ENCODE measurements around the gene ZSCAN5C.
"Not testable (repeated sequence)": the region's sequence is repeated elsewhere in the genome, so short reads cannot be mapped to it uniquely, and the experiment has no call there.

The ZSCAN5C gene

GRCh38 chr19:56167064-56167578, 35.0 kb upstream of the ZSCAN5C start:
- Histone ChIP-seq H3K27me3 (ENCODE audit: control insufficient read depth in 1 of 2, insufficient read depth in 2 of 2, low read length in 2 of 2) (no peaks in the 10 kb centered on the region), H3K4me3 (ENCODE audit: low read length in 2 of 2) (no peak overlapping the region), H3K36me3 (ENCODE audit: control insufficient read depth in 2 of 2, insufficient read depth in 2 of 2, low read length in 2 of 2) (peaks cover 0 to 2% of the 10 kb centered on the region in 2 donors), H3K9me3 (ENCODE audit: control insufficient read depth in 2 of 2, low read length in 2 of 2) (no peaks in the 10 kb centered on the region), H3K4me1 (ENCODE audit: control insufficient read depth, insufficient read depth, low read length) (peaks cover 3% of the 10 kb centered on the region), H3K9ac (ENCODE audit: low read length in 2 of 2) (no peak overlapping the region), H3K27ac (ENCODE audit: low read length) (no peak overlapping the region)

- no peak overlapping the region for H3K4me3 ChIP-seq (ENCODE audit: low read length in 2 of 2)
- peaks cover 3% of the 10 kb centered on the region for H3K4me1 ChIP-seq (ENCODE audit: control insufficient read depth, insufficient read depth, low read length)
- no peak overlapping the region for H3K27ac ChIP-seq (ENCODE audit: low read length)
- no peaks in the 10 kb centered on the region for H3K36me3 ChIP-seq (ENCODE audit: control insufficient read depth in 2 of 2, insufficient read depth in 2 of 2, low read length in 2 of 2)
- no peaks in the 10 kb centered on the region for H3K9me3 ChIP-seq (ENCODE audit: control insufficient read depth in 2 of 2, low read length in 2 of 2)
- no peak overlapping the region for H3K9ac ChIP-seq (ENCODE audit: low read length in 2 of 2)
- peaks cover 4 to 6% of the 10 kb centered on the region in 2 donors for H3K27me3 ChIP-seq (ENCODE audit: control insufficient read depth in 1 of 2, insufficient read depth in 2 of 2, low read length in 2 of 2)
These were observed 31.8 kb upstream of the ZSCAN5C start for GRCh38 chr19:56170261-56170660.

- H3K9ac ChIP-seq (ENCODE audit: low read length in 2 of 2) = no peak overlapping the region
- peaks cover 3% of the 10 kb centered on the region for H3K4me1 ChIP-seq (ENCODE audit: control insufficient read depth, insufficient read depth, low read length)
- no peak overlapping the region for H3K4me3 ChIP-seq (ENCODE audit: low read length in 2 of 2)
- H3K36me3 ChIP-seq (ENCODE audit: control insufficient read depth in 2 of 2, insufficient read depth in 2 of 2, low read length in 2 of 2) = no peaks in the 10 kb centered on the region
- H3K9me3 ChIP-seq (ENCODE audit: control insufficient read depth in 2 of 2, low read length in 2 of 2) = no peaks in the 10 kb centered on the region
- peaks cover 16 to 17% of the 10 kb centered on the region in 2 donors for H3K27me3 ChIP-seq (ENCODE audit: control insufficient read depth in 1 of 2, insufficient read depth in 2 of 2, low read length in 2 of 2)
- no peak overlapping the region for H3K27ac ChIP-seq (ENCODE audit: low read length)
These were observed 28.0 kb upstream of the ZSCAN5C start for GRCh38 chr19:56174086-56174485.

DNA sequence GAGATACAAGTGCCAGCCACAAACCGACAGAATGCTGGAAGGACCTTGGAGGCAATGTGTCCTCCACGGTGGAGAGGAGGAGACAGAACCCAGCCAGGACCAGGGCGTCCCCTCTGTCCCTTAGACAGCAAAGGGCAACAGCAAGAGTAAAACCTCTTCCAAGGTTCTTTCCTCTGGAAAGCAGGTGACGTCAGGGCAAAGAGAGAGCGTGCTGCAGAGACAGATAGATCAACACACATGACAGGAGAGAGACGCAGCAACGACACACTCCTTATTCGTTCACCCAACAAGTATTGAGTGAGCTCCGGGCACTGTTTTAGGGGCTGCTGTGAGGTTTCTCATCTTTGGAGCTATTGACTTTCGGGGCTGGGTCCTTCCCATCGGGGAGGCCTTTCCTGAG, 27.5 kb upstream of the ZSCAN5C start:
- Histone ChIP-seq H3K9me3 (ENCODE audit: control insufficient read depth in 2 of 2, low read length in 2 of 2) (no peaks in the 10 kb centered on the region), H3K36me3 (ENCODE audit: control insufficient read depth in 2 of 2, insufficient read depth in 2 of 2, low read length in 2 of 2) (no peaks in the 10 kb centered on the region), H3K27me3 (ENCODE audit: control insufficient read depth in 1 of 2, insufficient read depth in 2 of 2, low read length in 2 of 2) (peaks cover 16 to 17% of the 10 kb centered on the region in 2 donors), H3K9ac (ENCODE audit: low read length in 2 of 2) (no peak overlapping the region), H3K4me3 (ENCODE audit: low read length in 2 of 2) (no peak overlapping the region), H3K4me1 (ENCODE audit: control insufficient read depth, insufficient read depth, low read length) (peaks cover 3% of the 10 kb centered on the region), H3K27ac (ENCODE audit: low read length) (no peak overlapping the region)

GRCh38 chr19:56175861-56176307, 26.2 kb upstream of the ZSCAN5C start, which contains the start of gene GALP:
GALP (plus strand) TSS chr19:56176008; CDS start chr19:56177109, 1,101 bp downstream.
- H3K4me1 ChIP-seq (ENCODE audit: control insufficient read depth, insufficient read depth, low read length); H3K9me3 ChIP-seq (ENCODE audit: control insufficient read depth in 2 of 2, low read length in 2 of 2): not testable (repeated sequence)

DNA sequence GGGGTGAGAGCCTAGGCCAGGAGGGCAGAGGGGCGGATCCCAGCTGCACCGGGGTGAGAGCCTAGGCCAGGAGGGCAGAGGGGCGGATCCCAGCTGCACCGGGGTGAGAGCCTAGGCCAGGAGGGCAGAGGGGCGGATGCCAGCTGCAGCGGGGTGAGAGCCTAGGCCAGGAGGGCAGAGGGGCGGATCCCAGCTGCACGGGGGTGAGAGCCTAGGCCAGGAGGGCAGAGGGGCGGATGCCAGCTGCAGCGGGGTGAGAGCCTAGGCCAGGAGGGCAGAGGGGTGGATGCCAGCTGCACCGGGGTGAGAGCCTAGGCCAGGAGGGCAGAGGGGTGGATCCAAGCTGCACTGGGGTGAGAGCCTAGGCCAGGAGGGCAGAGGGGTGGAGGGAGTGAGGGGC, 25.8 kb upstream of the ZSCAN5C start:
- H3K9me3 ChIP-seq (ENCODE audit: control insufficient read depth in 2 of 2, low read length in 2 of 2); H3K4me1 ChIP-seq (ENCODE audit: control insufficient read depth, insufficient read depth, low read length); H3K27ac ChIP-seq (ENCODE audit: low read length); H3K36me3 ChIP-seq (ENCODE audit: control insufficient read depth in 2 of 2, insufficient read depth in 2 of 2, low read length in 2 of 2); H3K9ac ChIP-seq (ENCODE audit: low read length in 2 of 2); H3K4me3 ChIP-seq (ENCODE audit: low read length in 2 of 2): not testable (repeated sequence)
- H3K27me3 ChIP-seq (ENCODE audit: control insufficient read depth in 1 of 2, insufficient read depth in 2 of 2, low read length in 2 of 2) = peaks cover 16 to 17% of the 10 kb centered on the region in 2 donors

More at GRCh38 chr19:56175861-56176307, 26.2 kb upstream of the ZSCAN5C start, which contains the start of gene GALP:
- H3K27me3 ChIP-seq (ENCODE audit: control insufficient read depth in 1 of 2, insufficient read depth in 2 of 2, low read length in 2 of 2) = peaks cover 16 to 17% of the 10 kb centered on the region in 2 donors
- not testable (repeated sequence) for H3K36me3 ChIP-seq (ENCODE audit: control insufficient read depth in 2 of 2, insufficient read depth in 2 of 2, low read length in 2 of 2); H3K9ac ChIP-seq (ENCODE audit: low read length in 2 of 2); H3K4me3 ChIP-seq (ENCODE audit: low read length in 2 of 2); H3K27ac ChIP-seq (ENCODE audit: low read length)

- Histone ChIP-seq H3K4me3 (ENCODE audit: low read length in 2 of 2) (no peak overlapping the region), H3K9ac (ENCODE audit: low read length in 2 of 2) (no peak overlapping the region), H3K27me3 (ENCODE audit: control insufficient read depth in 1 of 2, insufficient read depth in 2 of 2, low read length in 2 of 2) (peaks cover 16 to 19% of the 10 kb centered on the region in 2 donors), H3K4me1 (ENCODE audit: control insufficient read depth, insufficient read depth, low read length) (peaks cover 2% of the 10 kb centered on the region), H3K36me3 (ENCODE audit: control insufficient read depth in 2 of 2, insufficient read depth in 2 of 2, low read length in 2 of 2) (no peaks in the 10 kb centered on the region), H3K9me3 (ENCODE audit: control insufficient read depth in 2 of 2, low read length in 2 of 2) (no peaks in the 10 kb centered on the region), H3K27ac (ENCODE audit: low read length) (no peak overlapping the region)
These were observed 25.2 kb upstream of the ZSCAN5C start for GRCh38 chr19:56176881-56177280.

DNA sequence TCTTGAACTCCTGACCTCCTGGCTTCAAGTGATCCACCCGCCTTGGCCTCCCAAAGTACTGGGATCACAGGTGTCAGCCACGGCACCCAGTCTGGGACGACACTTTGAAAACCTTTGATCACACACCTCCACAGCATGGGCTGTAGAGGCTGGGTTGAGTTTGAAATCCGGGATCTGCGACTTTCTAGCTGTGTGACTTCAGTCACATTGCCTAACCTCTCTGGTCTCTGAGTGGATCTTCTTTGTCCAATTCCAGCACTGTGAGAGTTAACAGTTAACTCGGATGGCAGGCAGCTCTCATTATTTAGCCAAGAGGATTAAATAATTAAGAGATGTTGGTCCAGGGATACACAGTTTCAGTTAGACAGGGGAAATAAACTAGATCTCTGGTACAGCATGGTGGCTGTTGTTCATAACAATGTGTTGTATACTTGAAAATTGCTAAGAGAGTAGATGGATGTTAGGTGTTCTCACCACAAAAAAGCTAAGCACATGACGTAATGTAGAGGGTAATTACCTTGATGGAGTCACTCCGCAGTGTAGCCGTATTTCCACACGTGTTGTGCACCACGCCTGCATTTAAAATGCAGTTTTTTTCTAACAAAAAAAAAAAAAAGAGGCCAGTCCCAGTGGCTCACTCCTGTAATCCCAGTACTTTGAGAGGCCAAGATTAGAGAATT, 24.4 kb upstream of the ZSCAN5C start:
- Histone ChIP-seq H3K9me3 (ENCODE audit: control insufficient read depth in 2 of 2, low read length in 2 of 2) (no peaks in the 10 kb centered on the region), H3K36me3 (ENCODE audit: control insufficient read depth in 2 of 2, insufficient read depth in 2 of 2, low read length in 2 of 2) (no peaks in the 10 kb centered on the region), H3K27me3 (ENCODE audit: control insufficient read depth in 1 of 2, insufficient read depth in 2 of 2, low read length in 2 of 2) (peaks cover 16 to 19% of the 10 kb centered on the region in 2 donors), H3K27ac (ENCODE audit: low read length) (no peak overlapping the region), H3K4me3 (ENCODE audit: low read length in 2 of 2) (no peak overlapping the region), H3K4me1 (ENCODE audit: control insufficient read depth, insufficient read depth, low read length) (no peaks in the 10 kb centered on the region), H3K9ac (ENCODE audit: low read length in 2 of 2) (no peak overlapping the region)

DNA sequence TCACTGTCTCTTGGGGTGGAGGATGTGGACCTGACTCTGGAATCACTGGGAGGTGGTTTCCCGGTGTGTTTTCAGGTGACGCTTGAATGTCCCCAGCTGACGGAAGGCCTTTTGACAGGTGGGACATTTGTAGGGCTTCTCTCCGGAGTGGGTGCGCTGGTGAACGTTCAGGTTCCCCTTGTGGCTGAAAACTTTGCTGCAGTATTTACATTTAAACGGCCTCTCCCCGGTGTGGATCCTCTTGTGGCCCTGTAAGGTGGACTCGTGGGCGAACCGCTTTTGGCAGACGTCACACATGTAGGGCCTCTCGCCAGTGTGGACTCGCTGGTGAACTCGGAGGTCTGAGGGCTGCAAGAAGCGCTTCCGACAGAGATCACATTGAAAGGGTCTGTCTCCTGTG, 12.3 kb upstream of the ZSCAN5C start:
- H3K4me3 ChIP-seq (ENCODE audit: low read length in 2 of 2) = no peak overlapping the region
- H3K27me3 ChIP-seq (ENCODE audit: control insufficient read depth in 1 of 2, insufficient read depth in 2 of 2, low read length in 2 of 2) = peaks cover 0 to 3% of the 10 kb centered on the region in 2 donors
- no peak overlapping the region for H3K9ac ChIP-seq (ENCODE audit: low read length in 2 of 2)
- H3K4me1 ChIP-seq (ENCODE audit: control insufficient read depth, insufficient read depth, low read length) = no peaks in the 10 kb centered on the region
- H3K9me3 ChIP-seq (ENCODE audit: control insufficient read depth in 2 of 2, low read length in 2 of 2) = no peaks in the 10 kb centered on the region
- no peak overlapping the region for H3K27ac ChIP-seq (ENCODE audit: low read length)
- H3K36me3 ChIP-seq (ENCODE audit: control insufficient read depth in 2 of 2, insufficient read depth in 2 of 2, low read length in 2 of 2) = no peaks in the 10 kb centered on the region

- H3K4me1 ChIP-seq (ENCODE audit: control insufficient read depth, insufficient read depth, low read length) = no peaks in the 10 kb centered on the region
- H3K36me3 ChIP-seq (ENCODE audit: control insufficient read depth in 2 of 2, insufficient read depth in 2 of 2, low read length in 2 of 2) = no peaks in the 10 kb centered on the region
- H3K9me3 ChIP-seq (ENCODE audit: control insufficient read depth in 2 of 2, low read length in 2 of 2) = no peaks in the 10 kb centered on the region
- no peak overlapping the region for H3K9ac ChIP-seq (ENCODE audit: low read length in 2 of 2)
- H3K27me3 ChIP-seq (ENCODE audit: control insufficient read depth in 1 of 2, insufficient read depth in 2 of 2, low read length in 2 of 2) = no peaks in the 10 kb centered on the region
- no peak overlapping the region for H3K4me3 ChIP-seq (ENCODE audit: low read length in 2 of 2)
- no peak overlapping the region for H3K27ac ChIP-seq (ENCODE audit: low read length)
These were observed 11.0 kb upstream of the ZSCAN5C start for GRCh38 chr19:56191115-56191514.

DNA sequence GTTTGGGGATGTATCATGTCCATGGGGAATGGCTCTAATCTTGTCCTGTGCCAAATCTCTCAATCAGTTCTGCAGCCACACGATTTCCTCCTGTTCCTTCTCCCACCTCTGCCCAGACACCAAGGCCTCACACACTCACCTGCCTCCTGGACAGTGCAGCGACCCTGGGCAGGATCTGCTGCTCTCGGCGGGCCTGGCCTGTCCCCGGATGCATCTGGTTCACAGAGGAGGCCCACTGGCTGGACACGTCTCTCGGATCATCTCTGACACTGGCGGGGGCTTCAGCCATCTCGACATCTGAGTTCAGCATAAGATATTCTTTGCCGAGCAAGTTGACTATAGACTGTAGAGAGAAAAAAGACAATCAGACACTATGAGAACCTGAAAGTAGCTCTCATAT, 10.4 kb upstream of the ZSCAN5C start:
- no peak overlapping the region for H3K9ac ChIP-seq (ENCODE audit: low read length in 2 of 2)
- no peak overlapping the region for H3K27ac ChIP-seq (ENCODE audit: low read length)
- no peaks in the 10 kb centered on the region for H3K9me3 ChIP-seq (ENCODE audit: control insufficient read depth in 2 of 2, low read length in 2 of 2)
- no peaks in the 10 kb centered on the region for H3K4me1 ChIP-seq (ENCODE audit: control insufficient read depth, insufficient read depth, low read length)
- no peaks in the 10 kb centered on the region for H3K27me3 ChIP-seq (ENCODE audit: control insufficient read depth in 1 of 2, insufficient read depth in 2 of 2, low read length in 2 of 2)
- H3K4me3 ChIP-seq (ENCODE audit: low read length in 2 of 2) = no peak overlapping the region
- H3K36me3 ChIP-seq (ENCODE audit: control insufficient read depth in 2 of 2, insufficient read depth in 2 of 2, low read length in 2 of 2) = no peaks in the 10 kb centered on the region

All from stomach smooth muscle (tissue), 2 donors.